Esophagus squamous epithelium (tissue), 4 donors: Measurements from ENCODE around the gene PDSS1.

Experiments
- POLR2A ChIP-seq, 4 donors: fragments of 450-650 bp; IDR thresholded peaks; one replicate each; pipeline ENCODE4 v1.6.1; 2017; ENCODE audit warnings: antibody characterized with exemption in 4 of 4, mild to moderate bottlenecking in 4 of 4, moderate library complexity in 3 of 4
- TF ChIP-seq, protein P1 (sequence below), 6 experiments: fragments of 450-650 bp in 4 of 6; fragments of 200-600 bp in 2 of 6; sonication (generic) in 2 of 6; IDR thresholded peaks; one replicate each; pipeline ENCODE4 v1.5.1; 2016 to 2019; ENCODE audit warnings: antibody characterized with exemption in 6 of 6, mild to moderate bottlenecking in 4 of 6, moderate library complexity in 4 of 6

DNA sequence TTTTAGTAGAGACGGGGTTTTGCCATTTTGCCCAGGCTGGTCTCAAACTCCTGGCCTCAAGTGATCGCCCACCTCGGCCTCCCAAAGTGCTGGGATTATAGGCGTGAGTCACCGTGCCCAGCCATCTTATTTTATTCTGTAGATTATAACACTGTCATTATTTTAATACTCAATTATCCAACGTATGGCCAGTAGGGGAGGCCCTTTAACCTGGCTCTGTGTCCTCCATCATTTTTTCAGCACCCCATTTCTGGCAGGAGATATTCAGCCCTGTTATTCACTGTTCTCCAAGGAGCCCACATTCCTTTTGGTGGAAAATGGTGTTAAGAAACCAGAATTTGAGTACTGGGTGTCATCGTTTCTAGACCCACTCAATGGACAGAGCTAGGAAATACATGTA, 31.5 kb downstream of the PDSS1 start:
- TF ChIP-seq, protein P1, sequence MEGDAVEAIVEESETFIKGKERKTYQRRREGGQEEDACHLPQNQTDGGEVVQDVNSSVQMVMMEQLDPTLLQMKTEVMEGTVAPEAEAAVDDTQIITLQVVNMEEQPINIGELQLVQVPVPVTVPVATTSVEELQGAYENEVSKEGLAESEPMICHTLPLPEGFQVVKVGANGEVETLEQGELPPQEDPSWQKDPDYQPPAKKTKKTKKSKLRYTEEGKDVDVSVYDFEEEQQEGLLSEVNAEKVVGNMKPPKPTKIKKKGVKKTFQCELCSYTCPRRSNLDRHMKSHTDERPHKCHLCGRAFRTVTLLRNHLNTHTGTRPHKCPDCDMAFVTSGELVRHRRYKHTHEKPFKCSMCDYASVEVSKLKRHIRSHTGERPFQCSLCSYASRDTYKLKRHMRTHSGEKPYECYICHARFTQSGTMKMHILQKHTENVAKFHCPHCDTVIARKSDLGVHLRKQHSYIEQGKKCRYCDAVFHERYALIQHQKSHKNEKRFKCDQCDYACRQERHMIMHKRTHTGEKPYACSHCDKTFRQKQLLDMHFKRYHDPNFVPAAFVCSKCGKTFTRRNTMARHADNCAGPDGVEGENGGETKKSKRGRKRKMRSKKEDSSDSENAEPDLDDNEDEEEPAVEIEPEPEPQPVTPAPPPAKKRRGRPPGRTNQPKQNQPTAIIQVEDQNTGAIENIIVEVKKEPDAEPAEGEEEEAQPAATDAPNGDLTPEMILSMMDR (IDR thresholded peaks at IDR 0.05) = peak in 1 of 6 experiments; percentile 26
- TF ChIP-seq POLR2A (IDR thresholded peaks at IDR 0.05) = no peak
